ENCODE data around the gene TMX2. TPM values are rescaled to one million over a fixed set of nuclear protein-coding genes. Genes with fewer than 3 reads are reported as not detected.

Gene TMX2, protein sequence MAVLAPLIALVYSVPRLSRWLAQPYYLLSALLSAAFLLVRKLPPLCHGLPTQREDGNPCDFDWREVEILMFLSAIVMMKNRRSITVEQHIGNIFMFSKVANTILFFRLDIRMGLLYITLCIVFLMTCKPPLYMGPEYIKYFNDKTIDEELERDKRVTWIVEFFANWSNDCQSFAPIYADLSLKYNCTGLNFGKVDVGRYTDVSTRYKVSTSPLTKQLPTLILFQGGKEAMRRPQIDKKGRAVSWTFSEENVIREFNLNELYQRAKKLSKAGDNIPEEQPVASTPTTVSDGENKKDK
- total RNA-seq = 58.4 TPM

GRCh38 chr11:57712256-57713150, at the start of gene TMX2:
Gene TMX2 (plus strand): TSS chr11:57712593. CDS start chr11:57712619, 26 bp downstream.

GRCh38 chr11:57667736-57668433, 44.5 kb upstream of the TMX2 start, which contains the start of gene ZDHHC5:
Gene ZDHHC5 (plus strand): TSS chr11:57668114. CDS start chr11:57673091, 4,977 bp downstream.

GRCh38 chr11:57711414-57712255, 758 bp upstream of the TMX2 start, which contains the start of gene MED19:
Gene MED19 (minus strand): TSS chr11:57712215. CDS start chr11:57712179, 36 bp downstream.

DNA sequence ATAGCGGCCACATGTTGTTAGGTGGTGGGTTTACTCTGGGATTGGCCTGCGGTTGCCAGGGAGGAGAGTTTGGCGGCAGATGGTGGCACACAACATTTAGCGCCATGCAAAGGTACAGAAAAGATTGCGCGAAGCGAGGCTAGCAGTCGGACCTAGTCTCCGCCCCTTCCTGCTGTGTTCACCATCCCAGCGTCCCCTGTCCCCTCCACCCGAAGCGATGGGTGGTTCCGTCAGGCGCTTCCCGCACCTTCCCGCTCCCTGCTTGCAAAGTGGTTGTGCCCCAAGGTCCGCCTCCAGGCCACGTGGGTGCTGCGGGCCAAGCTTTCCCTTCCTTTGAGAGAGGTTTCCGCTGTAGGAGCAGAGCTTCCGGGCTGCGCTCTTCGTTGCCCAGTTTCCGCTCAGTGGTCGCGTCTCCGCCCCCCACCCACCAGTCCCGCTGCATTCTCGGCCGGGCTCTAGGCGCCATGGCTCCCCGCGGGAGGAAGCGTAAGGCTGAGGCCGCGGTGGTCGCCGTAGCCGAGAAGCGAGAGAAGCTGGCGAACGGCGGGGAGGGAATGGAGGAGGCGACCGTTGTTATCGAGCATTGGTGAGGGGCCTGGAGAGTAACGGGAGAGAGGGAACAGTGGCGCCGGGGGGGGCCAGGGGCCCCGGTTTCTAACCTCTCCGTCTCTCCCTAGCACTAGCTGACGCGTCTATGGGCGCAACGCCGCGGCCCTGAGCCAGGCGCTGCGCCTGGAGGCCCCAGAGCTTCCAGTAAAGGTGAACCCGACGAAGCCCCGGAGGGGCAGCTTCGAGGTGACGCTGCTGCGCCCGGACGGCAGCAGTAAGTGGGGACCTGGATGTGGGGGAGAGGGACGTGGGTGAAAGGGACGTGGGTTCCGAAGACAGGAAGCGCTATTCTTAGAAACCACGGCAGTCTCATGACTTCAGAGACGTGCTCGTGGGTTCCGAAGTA, 29.0 kb downstream of the TMX2 start, which contains the start of gene SELENOH:
Gene SELENOH, plus strand, starts transcription at position 360 of the 955 bp plus-strand sequence. Its CDS starts 105 bp downstream, at position 465.

DNA sequence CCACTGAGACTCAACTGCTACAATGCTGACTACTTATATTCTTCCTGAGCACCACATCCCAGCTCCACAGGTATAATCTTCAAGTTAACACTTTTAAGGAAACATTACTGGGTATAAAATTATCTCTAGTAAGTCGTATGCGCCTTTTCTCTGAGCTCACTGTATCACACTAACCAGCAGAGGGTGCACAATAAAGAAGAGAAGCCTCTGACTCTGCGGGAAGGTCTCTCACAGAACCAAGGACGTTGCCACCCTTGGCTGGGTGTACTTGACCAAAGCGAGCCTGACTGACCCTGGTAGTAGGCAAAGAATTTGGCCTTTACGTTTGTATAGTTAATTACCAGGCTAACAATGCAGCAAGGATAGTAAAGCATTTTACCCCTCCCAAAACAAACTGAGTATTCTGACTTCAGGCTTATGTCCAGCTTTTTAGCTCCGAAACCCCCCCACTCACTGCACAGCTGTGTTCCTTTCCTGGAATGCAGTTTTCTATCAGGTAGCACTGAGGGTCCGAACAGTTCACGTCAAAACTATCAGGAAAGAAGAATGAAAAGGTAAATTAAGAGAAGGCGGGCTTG, 39.4 kb downstream of the TMX2 start, which contains the start of gene BTBD18:
Gene BTBD18, minus strand, starts transcription at position 144 of the 578 bp plus-strand sequence. CDS start 631 bp downstream, outside the sequence.

GRCh38 chr11:57761301-57762234, 49.2 kb downstream of the TMX2 start, which contains the start of gene CTNND1:
Gene CTNND1 (plus strand): TSS chr11:57761802. CDS start chr11:57791479, 29,677 bp downstream.

Small RNAs within 50 kb of the gene (small RNA-seq; reads per million reads assigned to genes)
- not detected for gene TMX2-CTNND1 (ENCODE audit: low replicate concordance)

Other genes starting within 250 kb of the TMX2 start
- gene SLC43A1, start 196.9 kb upstream of the TMX2 start, total RNA-seq = 18.0 TPM
- 26.3 TPM for gene TIMM10, start 181.8 kb upstream of the TMX2 start, total RNA-seq
- gene SMTNL1, start 175.0 kb upstream of the TMX2 start, total RNA-seq = 9.8 TPM
- gene UBE2L6, start 144.9 kb upstream of the TMX2 start, total RNA-seq = 22.5 TPM
- gene SERPING1, start 114.9 kb upstream of the TMX2 start, total RNA-seq = 53.5 TPM
- 1.9 TPM for gene YPEL4, start 62.7 kb upstream of the TMX2 start, total RNA-seq
- gene CLP1, start 54.8 kb upstream of the TMX2 start, total RNA-seq = 10.5 TPM
- gene ZDHHC5, start 44.5 kb upstream of the TMX2 start, total RNA-seq = 36.3 TPM
- gene MED19, start 378 bp upstream of the TMX2 start, total RNA-seq = 12.6 TPM
- 86.8 TPM for gene SELENOH, start 28.9 kb downstream of the TMX2 start, total RNA-seq
- not detected for gene BTBD18, start 39.2 kb downstream of the TMX2 start, total RNA-seq
- gene CTNND1, start 49.2 kb downstream of the TMX2 start, total RNA-seq = 241 TPM

All from metanephros (tissue), 2 donors.